SK-N-SH (cell line): ENCODE measurements around the gene TLNRD1.

Source experiments
- CTCF ChIP-seq: fragments of 200-600 bp; sonication (generic); IDR thresholded peaks from 2 replicates; pipeline ENCODE4 v1.6.1; 2017; ENCODE audit warnings: antibody characterized with exemption, mild to moderate bottlenecking, moderate library complexity
- EP300 ChIP-seq, 2 experiments: IDR thresholded peaks; 2 replicates each; pipeline versions ENCODE4 v1.4.0 to v1.6.1; 2012; ENCODE audit warnings: borderline replicate concordance in 1 of 2, low read depth in 1 of 2, low read length in 1 of 2
- GABPA ChIP-seq: IDR thresholded peaks from 2 replicates; pipeline ENCODE4 v1.4.0; 2012; ENCODE audit warnings: low read depth, mild to moderate bottlenecking
- JUND ChIP-seq: IDR thresholded peaks from 2 replicates; pipeline ENCODE4 v1.4.0; 2012
- NFIC ChIP-seq: IDR thresholded peaks from 2 replicates; pipeline ENCODE4 v1.4.0; 2012; ENCODE audit warnings: borderline replicate concordance
- TF ChIP-seq, protein P1 (sequence below): IDR thresholded peaks from 2 replicates; pipeline ENCODE4 v1.6.1; 2012; ENCODE audit warnings: mild to moderate bottlenecking, low read depth, low read length, moderate library complexity
- TF ChIP-seq, protein P2 (sequence below): fragments of 150-350 bp; IDR thresholded peaks from 2 replicates; pipeline ENCODE4 v1.6.1; 2017; ENCODE audit warnings: antibody characterized with exemption, low read length, low read depth, borderline replicate concordance

DNA sequence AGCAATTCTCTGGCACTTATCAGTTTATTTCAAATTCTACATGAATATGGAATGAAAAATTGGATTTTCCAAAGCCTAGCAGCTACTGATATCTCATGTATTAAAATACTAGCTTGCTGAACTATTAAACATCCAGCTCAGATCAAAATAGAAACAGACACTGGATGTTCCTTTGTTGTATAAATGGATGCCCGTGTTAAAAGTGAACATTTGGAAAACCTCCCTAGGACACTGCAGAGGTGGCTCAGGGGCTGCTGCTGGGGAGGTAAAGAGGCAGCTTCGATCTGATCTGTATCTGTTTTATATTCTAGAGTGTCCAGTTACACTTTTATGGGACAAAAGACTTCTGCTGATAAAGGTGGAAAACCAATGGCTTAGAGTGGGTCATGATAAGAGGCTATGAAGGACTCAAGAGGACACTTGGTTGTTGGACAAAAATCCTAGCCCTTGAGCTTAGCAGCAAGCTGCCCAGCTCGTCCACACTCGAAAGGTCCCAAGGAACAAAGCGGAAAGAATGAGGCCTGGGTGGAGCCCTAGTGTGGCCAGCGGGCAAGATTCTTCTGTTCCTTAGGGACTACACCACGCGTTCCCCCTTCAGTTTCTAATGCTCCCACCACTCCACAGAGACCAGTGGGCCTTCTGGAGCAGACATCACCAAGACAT lies 21.1 kb upstream of the TLNRD1 start:
- no peak for TF ChIP-seq GABPA
- TF ChIP-seq JUND = no peak
- no peak for TF ChIP-seq NFIC
- no peak for TF ChIP-seq CTCF
- TF ChIP-seq, protein P1, sequence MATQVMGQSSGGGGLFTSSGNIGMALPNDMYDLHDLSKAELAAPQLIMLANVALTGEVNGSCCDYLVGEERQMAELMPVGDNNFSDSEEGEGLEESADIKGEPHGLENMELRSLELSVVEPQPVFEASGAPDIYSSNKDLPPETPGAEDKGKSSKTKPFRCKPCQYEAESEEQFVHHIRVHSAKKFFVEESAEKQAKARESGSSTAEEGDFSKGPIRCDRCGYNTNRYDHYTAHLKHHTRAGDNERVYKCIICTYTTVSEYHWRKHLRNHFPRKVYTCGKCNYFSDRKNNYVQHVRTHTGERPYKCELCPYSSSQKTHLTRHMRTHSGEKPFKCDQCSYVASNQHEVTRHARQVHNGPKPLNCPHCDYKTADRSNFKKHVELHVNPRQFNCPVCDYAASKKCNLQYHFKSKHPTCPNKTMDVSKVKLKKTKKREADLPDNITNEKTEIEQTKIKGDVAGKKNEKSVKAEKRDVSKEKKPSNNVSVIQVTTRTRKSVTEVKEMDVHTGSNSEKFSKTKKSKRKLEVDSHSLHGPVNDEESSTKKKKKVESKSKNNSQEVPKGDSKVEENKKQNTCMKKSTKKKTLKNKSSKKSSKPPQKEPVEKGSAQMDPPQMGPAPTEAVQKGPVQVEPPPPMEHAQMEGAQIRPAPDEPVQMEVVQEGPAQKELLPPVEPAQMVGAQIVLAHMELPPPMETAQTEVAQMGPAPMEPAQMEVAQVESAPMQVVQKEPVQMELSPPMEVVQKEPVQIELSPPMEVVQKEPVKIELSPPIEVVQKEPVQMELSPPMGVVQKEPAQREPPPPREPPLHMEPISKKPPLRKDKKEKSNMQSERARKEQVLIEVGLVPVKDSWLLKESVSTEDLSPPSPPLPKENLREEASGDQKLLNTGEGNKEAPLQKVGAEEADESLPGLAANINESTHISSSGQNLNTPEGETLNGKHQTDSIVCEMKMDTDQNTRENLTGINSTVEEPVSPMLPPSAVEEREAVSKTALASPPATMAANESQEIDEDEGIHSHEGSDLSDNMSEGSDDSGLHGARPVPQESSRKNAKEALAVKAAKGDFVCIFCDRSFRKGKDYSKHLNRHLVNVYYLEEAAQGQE = no peak
- TF ChIP-seq EP300 (IDR thresholded peaks at IDR 0.05; ENCODE audit: borderline replicate concordance in 1 of 2, low read depth in 1 of 2, low read length in 1 of 2) = no peak
- TF ChIP-seq, protein P2, sequence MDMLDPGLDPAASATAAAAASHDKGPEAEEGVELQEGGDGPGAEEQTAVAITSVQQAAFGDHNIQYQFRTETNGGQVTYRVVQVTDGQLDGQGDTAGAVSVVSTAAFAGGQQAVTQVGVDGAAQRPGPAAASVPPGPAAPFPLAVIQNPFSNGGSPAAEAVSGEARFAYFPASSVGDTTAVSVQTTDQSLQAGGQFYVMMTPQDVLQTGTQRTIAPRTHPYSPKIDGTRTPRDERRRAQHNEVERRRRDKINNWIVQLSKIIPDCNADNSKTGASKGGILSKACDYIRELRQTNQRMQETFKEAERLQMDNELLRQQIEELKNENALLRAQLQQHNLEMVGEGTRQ = no peak
